GM21717 (cell line): ENCODE data around the gene RPL10.

Experiments used
- ATAC-seq: cut with Tn5 transposase; IDR thresholded peaks from one replicate; pipeline ENCODE4 v1.9.1; 2021; ENCODE audit warnings: mild to moderate bottlenecking, moderate library complexity; ENCODE audit not compliant: unreplicated experiment

RPL10 gene

DNA sequence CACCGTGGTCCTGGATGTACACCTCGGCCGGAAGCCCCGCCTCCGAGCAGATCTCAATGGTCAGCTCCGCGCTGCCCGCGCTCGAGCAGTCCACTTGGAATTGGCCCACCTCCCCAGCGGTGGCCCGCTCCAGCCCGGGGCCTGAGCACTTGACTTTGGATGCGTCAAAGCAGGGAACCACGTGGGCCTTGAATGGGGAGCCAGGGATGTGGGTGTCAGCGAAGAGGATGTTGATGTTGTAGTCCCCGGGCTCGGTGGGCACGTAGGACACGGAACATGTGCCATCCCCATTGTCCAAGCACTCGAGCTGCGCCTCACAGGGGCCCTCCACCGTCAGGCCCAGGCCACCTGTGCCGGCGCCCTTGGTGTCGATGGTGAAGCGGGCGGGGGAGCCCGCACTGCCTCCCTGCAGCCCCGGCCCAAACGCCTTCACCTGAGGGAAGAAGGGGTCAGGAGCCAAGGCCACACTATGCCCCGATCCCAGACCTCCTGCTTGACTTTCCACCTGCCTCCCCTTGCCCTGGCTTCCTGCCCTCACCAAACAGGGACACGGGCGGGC, 37.9 kb upstream of the RPL10 start:
- ATAC-seq: no peak

DNA sequence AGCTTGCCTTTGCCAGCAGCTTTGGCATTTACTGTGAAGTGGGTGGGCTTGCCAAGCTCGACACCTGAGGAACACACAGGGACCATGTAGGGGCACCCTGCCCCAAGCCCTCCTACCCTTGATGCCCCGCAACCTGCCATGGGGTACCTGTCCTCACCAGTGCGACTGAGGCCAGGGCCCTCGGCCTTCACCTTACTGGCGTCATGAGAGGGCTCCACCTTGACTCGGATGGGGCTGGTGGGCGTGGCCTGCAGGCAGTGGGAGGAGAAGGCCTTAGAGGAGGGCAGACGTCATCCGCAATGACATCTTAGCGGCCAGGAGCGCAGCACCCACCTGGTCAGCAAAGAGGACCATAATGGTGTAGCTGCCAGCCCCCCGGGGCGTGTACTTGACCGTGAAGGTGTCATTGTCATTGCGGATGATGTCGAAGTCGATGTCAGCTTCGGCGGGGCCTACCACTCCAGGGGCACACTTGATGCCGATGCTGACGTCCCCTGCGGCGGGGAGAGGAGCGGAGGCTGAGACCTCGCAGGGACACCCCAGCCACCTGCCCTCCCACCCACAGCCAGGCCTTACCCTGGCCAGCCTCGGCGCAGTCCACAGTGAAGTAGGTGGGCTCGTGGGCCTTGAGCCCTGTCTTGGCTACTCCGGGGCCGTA, 36.0 kb upstream of the RPL10 start:
- no peak for ATAC-seq

DNA sequence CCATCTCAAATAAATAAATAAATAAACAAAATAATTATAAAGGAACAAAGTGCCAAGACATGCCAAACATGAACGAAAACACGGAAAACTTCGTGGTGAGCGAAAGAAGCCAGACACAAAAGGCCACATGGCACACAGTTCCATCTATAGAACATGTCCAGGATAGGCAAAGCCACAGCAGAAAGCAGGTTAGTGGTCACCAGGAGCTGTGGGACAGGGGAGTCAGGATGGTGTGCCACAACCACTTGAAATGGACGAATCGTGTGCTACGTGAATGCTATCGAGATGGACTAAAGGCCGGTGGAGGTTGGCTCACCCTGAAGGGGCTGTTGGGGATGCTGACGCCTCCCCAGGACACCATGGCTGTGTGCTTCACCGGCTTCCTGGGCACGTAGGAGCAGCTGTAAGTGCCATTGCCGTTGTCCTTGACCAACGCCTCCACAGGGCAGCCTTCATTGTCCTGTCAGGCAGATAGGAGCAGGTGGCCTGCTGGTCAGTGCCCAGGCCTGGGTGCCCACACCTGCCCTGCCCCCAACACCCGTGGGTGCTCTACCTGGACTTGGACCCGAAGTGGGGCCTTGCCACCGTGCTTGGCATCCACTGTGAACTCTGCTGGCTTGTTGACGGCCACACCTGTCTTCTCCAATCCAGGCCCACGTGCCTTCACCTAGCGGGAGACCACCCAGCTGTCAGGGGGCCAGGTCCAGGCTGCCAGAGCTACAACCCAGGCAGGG, 34.3 kb upstream of the RPL10 start:
- no peak for ATAC-seq

DNA sequence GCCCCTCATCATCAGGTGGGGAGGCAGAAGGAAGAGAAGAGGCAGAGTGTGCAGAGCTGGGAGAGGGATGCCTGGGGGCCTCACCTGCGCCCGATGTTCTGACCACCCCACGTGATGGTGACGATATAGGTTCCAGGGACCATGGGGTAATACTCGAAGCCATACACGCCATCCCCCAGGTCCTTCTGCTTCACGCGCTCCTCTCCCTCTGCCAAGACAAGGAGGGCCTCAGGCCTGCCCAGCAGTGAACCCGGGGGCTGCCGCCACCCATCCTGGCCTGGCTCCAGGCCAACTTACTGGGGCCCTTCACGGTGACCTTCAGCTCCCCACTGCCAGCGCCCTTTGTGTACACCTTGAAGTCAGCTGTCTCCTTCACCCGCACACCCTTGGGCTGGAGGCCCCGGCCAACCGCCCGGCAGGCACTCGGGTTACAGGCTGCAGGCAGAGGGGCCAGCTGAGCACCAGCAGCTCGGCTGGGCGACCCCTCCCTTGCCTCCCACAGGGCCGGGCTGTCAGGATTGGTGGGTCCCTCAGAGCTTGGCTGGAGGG, 33.1 kb upstream of the RPL10 start:
- no peak for ATAC-seq

DNA sequence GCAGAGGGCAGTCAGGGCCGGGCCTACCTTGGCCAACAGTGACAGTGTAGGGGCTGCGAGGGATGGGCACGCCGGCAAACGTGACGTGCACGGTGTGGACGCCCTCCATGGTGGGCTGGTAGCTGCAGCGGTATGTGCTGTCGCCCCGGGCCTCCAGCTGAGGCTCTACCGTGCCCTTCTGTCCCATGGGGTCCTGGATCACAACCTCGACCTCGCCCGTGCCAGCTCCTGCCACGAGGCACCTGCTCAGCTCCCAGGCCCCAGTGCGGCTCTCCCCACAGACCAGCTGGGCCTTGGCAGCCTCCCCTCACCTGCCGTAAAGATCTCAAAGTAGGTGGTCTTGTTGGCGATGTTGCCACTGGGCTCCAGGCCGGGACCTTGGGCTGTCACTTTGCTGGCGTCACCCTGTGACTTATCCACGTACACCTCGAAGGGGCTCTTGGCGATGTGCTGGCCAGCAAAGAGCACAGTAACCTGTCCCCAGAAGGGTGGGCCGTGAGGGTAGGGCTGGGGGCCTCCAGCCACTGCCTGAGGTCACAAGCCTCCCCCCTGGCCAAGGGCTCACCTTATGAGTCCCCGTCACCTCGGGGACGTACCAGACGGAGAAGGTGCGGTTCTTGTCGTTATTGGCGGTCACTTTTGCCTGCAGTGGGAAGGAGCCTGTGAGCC, 32.0 kb upstream of the RPL10 start:
- no peak for ATAC-seq

DNA sequence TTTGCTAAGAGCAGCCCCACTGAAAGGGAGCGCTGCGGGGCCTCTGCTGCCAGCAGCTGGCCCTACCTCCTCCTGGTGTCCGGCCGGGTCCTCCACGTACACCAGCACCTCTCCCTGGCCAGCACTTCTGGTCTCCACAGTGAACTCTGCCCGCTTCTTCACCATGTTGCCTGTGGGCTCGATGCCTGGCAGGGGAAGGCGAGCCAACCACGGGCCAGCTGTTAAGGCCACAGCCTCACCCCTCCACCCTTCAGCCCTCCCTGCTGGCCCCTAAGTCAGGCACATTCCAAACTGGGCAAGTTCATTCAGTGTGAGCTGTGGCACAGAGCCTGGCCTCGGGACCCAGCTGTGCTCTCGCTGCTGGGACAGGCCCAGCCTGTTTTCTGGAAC, 31.5 kb upstream of the RPL10 start:
- no peak for ATAC-seq

DNA sequence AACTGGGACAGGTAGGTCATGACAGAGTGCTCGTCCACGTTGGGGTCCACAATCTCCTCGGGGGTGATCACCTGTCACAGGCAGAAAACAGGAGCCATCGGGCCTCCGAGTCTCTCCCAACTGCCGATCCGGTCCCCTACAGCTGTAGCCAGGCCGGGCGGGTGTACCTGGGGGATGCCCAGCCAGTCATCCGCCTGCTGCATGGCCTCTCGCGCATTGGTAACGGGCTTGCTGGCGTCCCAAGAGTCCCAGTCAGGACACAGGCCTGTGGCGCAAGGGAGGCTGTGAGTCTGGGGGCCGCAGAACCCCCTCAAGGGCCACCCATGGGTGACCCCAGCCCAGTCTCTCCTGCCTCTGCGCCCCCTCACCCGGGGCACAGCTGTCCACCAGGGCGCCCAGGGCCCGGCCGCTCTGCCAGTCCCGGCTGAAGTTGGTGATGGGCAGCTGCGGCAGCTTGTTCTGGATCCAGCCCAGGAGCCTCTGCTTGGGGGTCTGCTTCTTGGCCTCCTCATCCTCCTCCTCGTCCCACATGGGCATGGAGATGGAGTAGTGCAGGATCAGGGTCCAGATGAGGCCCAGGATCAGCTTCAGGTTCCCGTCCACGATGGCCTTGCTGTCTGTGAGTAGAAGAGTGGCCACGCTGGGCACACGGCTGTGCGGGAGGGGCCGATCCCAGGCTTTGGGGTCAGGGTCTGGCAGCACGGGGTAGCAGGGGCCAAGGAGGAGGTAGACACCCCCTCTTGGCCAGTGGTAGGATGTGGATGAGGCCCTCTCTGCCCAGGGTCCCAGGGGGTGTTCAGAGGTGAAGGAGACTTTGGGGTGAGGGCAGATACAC, 30.5 kb upstream of the RPL10 start:
- no peak for ATAC-seq

DNA sequence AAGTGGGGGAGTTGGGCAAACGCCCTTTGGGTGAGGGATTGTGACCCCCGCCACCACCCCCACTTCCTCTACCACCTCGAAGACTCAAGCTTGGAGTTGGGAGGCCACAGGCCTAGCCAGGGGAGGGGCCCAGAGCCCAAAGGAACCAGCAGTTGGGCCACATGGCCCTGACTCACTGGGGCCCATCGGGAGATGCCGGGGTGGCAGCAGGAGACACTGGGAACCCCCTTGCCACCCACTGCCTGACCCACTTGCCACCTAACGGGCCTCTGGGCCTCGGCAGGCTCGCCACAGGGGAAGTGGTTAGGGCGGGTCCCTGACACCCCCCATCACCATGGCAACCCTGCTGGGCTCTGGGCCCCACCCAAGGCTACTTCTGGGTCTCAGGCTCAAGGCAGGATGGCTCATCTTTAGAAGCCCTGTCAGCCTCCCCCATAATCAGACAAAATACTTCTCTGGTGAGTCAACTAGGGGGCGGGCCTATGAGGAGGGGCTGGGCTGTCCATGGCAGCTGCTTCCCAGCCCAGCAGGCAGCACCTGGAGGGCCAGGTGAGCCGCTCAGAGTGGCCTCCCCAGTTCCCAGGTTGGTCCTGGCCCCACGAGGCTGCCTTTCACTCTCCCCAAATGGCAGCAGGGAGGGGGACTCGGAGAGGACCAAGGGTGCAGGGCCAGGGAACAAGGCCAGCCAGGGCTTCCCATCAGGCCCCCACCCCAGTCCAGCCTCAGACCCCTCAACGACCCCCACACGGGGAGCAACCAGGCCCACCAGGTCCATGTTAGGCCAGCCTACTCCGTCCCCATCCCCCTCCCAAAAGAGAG, 29.3 kb upstream of the RPL10 start:
- no peak for ATAC-seq

DNA sequence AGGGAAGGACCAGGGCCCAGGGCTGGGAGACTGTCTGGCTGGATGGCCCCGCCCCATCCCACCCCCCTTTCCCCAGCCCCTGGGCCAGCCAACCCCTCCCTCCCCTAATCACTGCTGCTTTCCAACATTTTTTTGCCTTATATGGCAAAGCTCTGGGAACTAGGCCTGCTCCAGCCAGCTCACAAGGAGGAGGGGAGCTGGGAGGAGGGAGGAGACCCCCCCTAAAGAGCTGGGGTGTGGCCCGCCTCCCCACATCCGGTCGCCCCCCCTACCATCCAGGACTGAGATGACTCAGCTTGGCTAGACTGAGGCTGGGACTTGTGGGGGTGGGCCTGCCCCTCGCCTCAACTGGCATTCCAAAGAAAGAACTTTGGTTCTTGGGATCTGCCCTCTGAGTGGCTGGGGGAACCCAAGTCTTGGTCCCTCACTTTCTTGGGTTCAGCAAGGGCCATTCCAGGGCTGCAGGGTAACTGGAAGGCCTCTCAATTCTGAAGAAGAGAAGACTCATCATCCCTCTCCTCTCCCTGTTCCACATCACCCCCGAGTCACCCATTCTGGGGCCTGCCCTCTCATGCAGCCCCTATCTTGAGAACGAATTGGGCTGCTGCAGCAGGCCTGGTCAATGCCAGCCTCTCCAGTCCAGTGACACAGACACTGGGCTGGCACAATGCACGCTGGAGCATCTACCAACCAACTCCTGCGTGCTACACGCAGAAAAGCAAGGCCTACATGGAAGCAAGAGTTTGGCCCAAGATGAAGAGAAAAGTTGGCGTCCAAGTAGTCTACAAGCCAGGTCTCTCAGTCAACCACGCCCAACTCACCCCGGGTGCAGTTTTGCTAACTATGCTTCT, 28.5 kb upstream of the RPL10 start:
- ATAC-seq: no peak

DNA sequence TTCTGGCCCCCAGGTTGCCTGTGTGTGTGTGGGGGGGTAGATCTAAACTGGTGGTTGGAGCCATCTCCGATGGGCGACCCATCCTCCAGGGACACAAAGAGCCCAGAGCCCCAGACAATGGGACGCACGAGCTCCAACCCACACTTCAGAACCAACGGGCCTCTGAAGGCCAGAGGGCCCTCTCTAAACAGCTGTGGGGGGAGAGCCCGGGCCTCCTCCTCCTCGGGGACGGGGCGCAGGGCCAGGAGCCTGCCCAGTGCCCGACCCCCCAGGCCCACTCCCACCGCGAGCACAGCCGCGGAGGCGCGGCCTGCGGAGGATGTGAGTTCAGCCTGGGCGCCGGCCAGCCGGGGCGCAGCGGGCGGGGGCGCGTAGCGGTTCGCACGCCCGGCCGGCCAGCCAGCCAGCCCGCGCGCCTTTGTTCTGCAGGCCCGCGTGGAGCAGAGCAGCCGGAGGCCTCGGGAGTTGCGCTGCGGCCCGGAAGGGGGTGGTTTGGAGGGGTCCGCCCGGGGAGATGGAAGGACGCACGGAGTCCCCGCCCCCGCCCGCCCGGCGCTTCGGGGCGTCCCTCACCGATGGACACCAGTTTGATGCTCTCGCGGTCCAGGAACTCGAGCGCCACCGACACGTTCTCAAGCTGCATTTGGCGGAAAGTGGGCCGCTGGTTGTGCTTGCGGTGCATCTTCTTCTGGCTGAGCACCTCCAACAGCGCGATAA, 27.7 kb upstream of the RPL10 start:
- ATAC-seq: no peak

DNA sequence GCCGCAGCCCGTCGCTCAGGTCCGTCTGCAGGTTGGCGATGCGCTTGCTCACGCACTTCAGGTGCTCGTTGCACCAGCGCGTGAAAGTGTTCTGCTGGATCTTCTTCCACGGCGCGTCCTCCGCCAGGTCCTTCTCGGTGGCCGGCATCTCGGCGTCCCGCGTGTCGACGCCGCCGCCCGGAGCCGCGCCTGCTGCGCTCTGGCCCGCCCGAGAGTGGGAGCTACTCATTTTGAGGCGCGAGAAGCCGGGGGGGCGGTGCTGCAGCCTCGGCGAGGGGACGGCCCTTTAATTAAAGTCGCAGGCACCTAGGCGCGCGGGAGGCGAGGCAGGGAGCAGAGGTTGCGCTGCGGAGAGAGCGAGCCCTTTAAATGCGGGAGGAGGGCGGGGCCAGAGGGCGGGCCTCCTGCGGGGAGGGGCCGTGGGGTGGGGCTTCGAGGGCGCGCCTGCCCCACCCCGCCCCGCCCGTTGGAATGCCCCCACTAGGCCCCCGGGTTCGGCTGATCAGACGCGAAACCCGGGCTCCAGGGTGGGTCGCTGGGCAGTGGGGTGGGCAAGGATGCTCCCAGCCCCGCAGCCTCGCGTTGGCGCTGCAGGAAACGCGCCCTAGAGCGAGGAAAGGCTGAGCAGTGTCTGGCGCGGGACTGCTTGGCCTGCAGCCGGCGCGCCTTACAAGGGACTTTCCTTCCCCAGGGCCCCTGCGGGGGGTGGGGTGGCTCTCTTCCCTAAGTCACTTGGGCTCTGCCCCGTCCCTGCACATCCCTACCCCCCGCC, 27.0 kb upstream of the RPL10 start:
- peak; percentile 54 for ATAC-seq

DNA sequence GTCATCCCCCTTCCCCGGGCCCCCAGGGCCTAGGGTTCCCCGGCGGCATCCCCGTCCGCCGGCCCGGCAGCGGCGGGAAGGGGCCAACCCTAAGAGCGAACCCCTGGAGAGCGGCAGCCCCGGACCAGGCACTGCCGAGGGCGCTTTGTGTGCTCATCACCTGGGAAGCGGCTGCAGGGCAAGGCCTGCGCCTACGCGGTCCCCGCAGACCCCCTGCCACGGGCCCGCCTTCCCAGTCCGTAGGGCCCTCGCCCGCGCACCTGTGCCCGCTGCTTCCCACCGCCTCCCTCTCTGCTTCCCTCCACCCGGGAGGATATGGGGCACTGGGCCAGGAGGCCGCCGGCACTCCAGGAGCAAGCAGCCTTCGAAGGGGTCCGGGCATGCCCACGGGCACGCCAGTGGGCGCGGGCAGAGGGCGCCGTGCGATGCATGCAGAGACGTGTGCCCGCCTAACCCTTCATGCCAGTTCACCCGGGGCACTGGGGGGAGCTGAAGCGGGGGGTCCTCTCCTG, 26.3 kb upstream of the RPL10 start:
- peak; percentile 1 for ATAC-seq

DNA sequence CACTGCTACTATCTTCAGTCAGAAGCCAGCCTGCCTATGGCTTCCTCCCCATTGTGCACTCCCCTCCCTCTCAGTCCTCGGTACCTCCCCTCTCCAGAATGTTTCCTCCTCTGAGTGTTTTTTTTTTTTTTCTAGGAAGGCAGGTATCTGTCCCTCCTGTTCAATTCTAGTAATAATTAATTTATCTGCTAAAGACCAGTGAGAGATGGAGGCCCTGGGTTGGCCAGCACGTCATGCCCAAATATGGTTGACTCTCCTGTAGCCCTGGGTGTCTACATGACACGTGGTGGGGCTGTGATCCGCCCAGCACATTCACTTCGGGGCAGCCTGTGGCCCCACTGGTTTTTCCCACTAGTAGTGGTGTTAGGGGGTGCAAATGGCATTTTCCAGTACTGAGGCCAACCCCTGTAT, 25.6 kb upstream of the RPL10 start:
- ATAC-seq: no peak

DNA sequence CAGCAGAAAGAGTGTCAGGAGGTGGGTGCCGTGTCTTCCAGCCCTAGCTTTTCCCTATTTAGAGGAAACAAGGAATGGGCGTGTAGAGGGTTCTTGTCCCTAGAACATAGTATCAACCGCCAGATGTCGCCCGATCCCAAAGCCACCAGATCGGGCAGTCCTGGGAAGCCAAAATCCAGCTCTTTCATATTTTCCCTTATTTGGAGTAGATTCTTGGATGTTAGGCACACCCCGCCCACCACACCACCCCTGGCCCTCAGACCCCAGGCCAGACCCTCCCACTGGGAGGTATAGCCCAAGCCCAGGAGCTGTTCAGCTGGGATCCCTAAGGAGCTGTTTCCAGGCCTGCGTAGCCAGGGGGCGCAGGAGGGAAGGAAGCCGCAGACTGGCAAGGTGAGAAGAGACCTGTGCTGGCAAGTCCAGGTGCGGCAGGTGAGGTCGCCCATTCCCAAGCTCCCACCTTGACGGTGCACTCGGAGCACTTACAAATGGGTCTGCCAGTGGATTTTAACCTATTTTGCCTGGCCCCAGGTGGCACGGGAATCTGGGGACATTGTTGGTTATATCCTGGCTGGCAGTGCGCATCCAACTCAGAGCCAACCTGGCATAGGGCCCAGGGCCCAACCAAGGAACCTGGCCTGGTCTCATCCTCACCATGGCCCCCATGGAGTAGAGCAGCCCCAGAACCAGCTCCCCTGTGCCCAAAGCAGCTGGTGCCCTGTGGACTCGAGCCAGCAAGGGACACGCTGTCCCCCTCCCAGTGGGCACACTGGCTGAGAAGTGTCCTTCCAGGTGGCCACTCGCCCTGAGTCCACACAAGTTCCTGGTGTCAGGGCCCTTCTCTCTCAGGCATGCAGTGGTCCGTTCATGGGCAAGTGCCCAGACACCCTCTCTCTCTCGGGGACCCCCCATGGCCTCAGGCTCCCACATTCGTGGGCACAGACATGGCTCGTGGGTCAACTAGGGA, 24.6 kb upstream of the RPL10 start:
- no peak for ATAC-seq

DNA sequence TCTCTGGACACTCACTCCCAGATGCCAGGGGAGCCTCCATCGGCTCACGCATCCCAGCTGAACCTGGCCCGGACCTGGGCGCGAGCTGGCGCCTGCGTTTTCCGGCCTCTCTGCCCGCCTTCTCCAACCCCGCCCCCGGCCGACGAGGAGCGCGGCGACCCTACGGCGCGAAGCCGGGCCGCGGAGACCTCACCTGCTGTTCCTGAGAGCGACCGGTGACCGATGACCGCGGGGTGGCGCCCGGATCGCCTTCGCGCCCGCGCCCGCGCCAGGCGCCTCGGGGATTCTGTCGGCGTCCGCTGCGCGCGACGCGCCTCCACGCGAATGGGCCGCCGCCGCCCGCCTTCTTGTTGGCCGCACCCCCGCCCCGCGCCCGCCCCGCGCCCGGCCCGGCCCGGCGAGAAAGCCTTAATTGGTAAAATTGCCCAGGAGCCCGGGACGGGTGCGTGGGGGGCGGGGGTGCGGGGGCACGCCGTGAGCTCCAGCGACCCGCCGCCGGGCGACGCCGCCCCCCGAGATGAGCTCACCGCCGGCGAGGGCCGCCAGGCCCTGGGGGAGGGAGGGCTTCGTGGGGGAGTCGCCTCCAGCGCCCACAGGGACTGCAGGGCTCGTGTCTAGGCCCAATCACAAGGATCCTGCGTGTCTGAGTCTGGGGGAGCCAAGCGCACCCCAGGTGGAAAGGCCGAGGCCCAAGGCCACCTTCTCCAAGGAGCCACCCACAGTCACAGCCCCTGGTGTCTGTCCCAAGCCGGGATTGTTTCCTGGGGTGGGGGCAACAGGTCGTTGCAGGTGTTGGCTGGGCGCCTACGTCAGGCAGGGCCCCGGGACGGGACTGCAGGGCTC, 23.6 kb upstream of the RPL10 start, which contains the start of gene FLNA:
Gene FLNA, minus strand, starts transcription at position 322 of the 843 bp plus-strand sequence. CDS start 3,389 bp downstream, outside the sequence.
- ATAC-seq: no peak
